Gastrocnemius medialis (tissue), 4 donors: Measurements from ENCODE around the gene CHRM4. TPM values are rescaled to one million over a fixed set of nuclear protein-coding genes. Genes with fewer than 3 reads are reported as not detected.
A peak's percentile ranks its signal among the peaks of the same experiment; 100 is the strongest.

Source experiments
- ATAC-seq, 2 donors: fragments of 150-250 bp; one replicate each; pipeline ENCODE4 v1.9.1; 2016
- DNase-seq, 2 donors: peaks; one replicate each; pipeline ENCODE4 v3.0.0-alpha.2; 2019
- H3K27ac ChIP-seq, 4 donors: fragments of 200-600 bp; sonication (generic); 1 replicate in 1 of 4; 2 replicates in 3 of 4; pipeline ENCODE4 v1.5.1; 2016 to 2018; ENCODE audit warnings: mild to moderate bottlenecking in 2 of 4, moderate library complexity in 1 of 4
- H3K27me3 ChIP-seq, 3 donors: fragments of 200-600 bp; sonication (generic) in 2 of 3; 1 replicate in 1 of 3; 2 replicates in 2 of 3; pipeline versions ENCODE4 v1.5.1 to v1.6.0; 2016 to 2019; ENCODE audit warnings: mild to moderate bottlenecking in 1 of 3, moderate library complexity in 1 of 3
- H3K36me3 ChIP-seq, 2 donors: fragments of 200-600 bp; sonication (generic) in 1 of 2; one replicate each; pipeline ENCODE4 v1.5.1; 2017 to 2018
- H3K4me1 ChIP-seq, 2 donors: fragments of 200-600 bp; sonication (generic) in 1 of 2; one replicate each; pipeline ENCODE4 v1.5.1; 2016 to 2017; ENCODE audit warnings: mild to moderate bottlenecking in 2 of 2
- H3K4me3 ChIP-seq, 4 donors: fragments of 200-600 bp; sonication (generic) in 3 of 4; 1 replicate in 1 of 4; 2 replicates in 3 of 4; pipeline ENCODE4 v1.5.1; 2016 to 2019; ENCODE audit warnings: mild to moderate bottlenecking in 2 of 4
- H3K9me3 ChIP-seq, 3 donors: fragments of 200-600 bp; sonication (generic) in 2 of 3; 1 replicate in 1 of 3; 2 replicates in 2 of 3; pipeline ENCODE4 v1.5.1; 2016 to 2019
- POLR2A ChIP-seq, 2 donors: fragments of 450-650 bp; IDR thresholded peaks; one replicate each; pipeline ENCODE4 v1.6.1; 2017; ENCODE audit warnings: antibody characterized with exemption in 2 of 2, mild to moderate bottlenecking in 2 of 2, moderate library complexity in 2 of 2
- in situ Hi-C, 4 donors: fragments of 200-750 bp; cut with MboI; loops; one replicate each; pipeline versions ENCODE4 v1.15.0 to v1.8.0; 2017; ENCODE audit warnings: low sequenced_read_pairs in 4 of 4
- intact Hi-C: fragments of 100-400 bp; cut with DNase I; formaldehyde crosslinking; loops from one replicate; pipeline ENCODE4 v1.15.1; 2023; ENCODE audit warnings: low total_unique reads
- total RNA-seq, 4 donors: library from RNA; depleted of rRNA; stranded (reverse); fragments of >200 nt; gene quantifications; one replicate each; pipeline versions ENCODE4 v1.1.0 to v1.2.3, GENCODE V29; 2016
- TF ChIP-seq, protein P1 (sequence below), 5 experiments: fragments of 450-650 bp in 3 of 5; fragments of 200-600 bp in 2 of 5; sonication (generic) in 2 of 5; IDR thresholded peaks in 4 of 5; conservative IDR thresholded peaks in 1 of 5; 1 replicate in 4 of 5; 2 replicates in 1 of 5; pipeline ENCODE4 v1.5.1; 2016 to 2019; ENCODE audit warnings: antibody characterized with exemption in 5 of 5, mild to moderate bottlenecking in 3 of 5, moderate library complexity in 3 of 5

CHRM4 gene
- total RNA-seq, 4 donors from 2014 or later = not detected

GRCh38 chr11:46350695-46351094 lies 40.9 kb downstream of the CHRM4 start:
- no peaks in the 10 kb centered on the region for H3K27me3 ChIP-seq
- H3K4me1 ChIP-seq = peaks cover 23 to 37% of the 10 kb centered on the region in 2 donors
- intact Hi-C loops = no loop called here
- no peaks in the 10 kb centered on the region for H3K36me3 ChIP-seq
- H3K27ac ChIP-seq = peak overlapping the region in 3 of 4 donors; percentile 71 to 79 (median 77)
- TF ChIP-seq POLR2A (IDR thresholded peaks at IDR 0.05) = no peak
- TF ChIP-seq, protein P1, sequence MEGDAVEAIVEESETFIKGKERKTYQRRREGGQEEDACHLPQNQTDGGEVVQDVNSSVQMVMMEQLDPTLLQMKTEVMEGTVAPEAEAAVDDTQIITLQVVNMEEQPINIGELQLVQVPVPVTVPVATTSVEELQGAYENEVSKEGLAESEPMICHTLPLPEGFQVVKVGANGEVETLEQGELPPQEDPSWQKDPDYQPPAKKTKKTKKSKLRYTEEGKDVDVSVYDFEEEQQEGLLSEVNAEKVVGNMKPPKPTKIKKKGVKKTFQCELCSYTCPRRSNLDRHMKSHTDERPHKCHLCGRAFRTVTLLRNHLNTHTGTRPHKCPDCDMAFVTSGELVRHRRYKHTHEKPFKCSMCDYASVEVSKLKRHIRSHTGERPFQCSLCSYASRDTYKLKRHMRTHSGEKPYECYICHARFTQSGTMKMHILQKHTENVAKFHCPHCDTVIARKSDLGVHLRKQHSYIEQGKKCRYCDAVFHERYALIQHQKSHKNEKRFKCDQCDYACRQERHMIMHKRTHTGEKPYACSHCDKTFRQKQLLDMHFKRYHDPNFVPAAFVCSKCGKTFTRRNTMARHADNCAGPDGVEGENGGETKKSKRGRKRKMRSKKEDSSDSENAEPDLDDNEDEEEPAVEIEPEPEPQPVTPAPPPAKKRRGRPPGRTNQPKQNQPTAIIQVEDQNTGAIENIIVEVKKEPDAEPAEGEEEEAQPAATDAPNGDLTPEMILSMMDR (IDR thresholded peaks at IDR 0.05 in 4 of 5, conservative IDR thresholded peaks at IDR 0.05 in 1 of 5) = no peak
- no peak overlapping the region for H3K4me3 ChIP-seq
- DNase-seq (no peak), ATAC-seq (no peak)
- no peaks in the 10 kb centered on the region for H3K9me3 ChIP-seq
- in situ Hi-C loops = no loop called here

GRCh38 chr11:46348566-46349401 lies 42.8 kb downstream of the CHRM4 start:
- no peaks in the 10 kb centered on the region for H3K27me3 ChIP-seq
- DNase-seq (no peak), ATAC-seq (no peak)
- H3K27ac ChIP-seq = peak overlapping the region in 2 of 4 donors; percentile 60 to 79
- H3K36me3 ChIP-seq = no peaks in the 10 kb centered on the region
- intact Hi-C loops = loop anchor here (10.0 kb wide), 1 partner anchor 224 kb away; the partner anchor contains the start of gene PHF21A
- TF ChIP-seq, protein P1 (IDR thresholded peaks at IDR 0.05 in 4 of 5, conservative IDR thresholded peaks at IDR 0.05 in 1 of 5) = no peak
- no peak for TF ChIP-seq POLR2A (IDR thresholded peaks at IDR 0.05)
- no peaks in the 10 kb centered on the region for H3K9me3 ChIP-seq
- peak overlapping the region; percentile 68 to 82 (median 75) for H3K4me3 ChIP-seq
- H3K4me1 ChIP-seq = peaks cover 23 to 37% of the 10 kb centered on the region in 2 donors
- in situ Hi-C loops = no loop called here

GRCh38 chr11:46347637-46348311 lies 43.8 kb downstream of the CHRM4 start:
- ATAC-seq (peak; percentile 0 to 15), DNase-seq (peak in 1 of 2 donors; percentile 37)
- TF ChIP-seq, protein P1 (IDR thresholded peaks at IDR 0.05 in 4 of 5, conservative IDR thresholded peaks at IDR 0.05 in 1 of 5) = no peak
- TF ChIP-seq POLR2A (IDR thresholded peaks at IDR 0.05) = no peak
- Histone ChIP-seq H3K4me1 (peaks cover 22 to 37% of the 10 kb centered on the region in 2 donors), H3K9me3 (no peaks in the 10 kb centered on the region), H3K27me3 (no peaks in the 10 kb centered on the region), H3K4me3 (peak overlapping the region; percentile 68 to 82 (median 75)), H3K36me3 (no peaks in the 10 kb centered on the region), H3K27ac (peak overlapping the region; percentile 60 to 79 (median 74))
- in situ Hi-C loops = no loop called here
- intact Hi-C loops = loop anchor here (1.0 to 10.0 kb wide), 2 partner anchors 16 to 223 kb away; partner anchors contain the start of gene PHF21A

DNA sequence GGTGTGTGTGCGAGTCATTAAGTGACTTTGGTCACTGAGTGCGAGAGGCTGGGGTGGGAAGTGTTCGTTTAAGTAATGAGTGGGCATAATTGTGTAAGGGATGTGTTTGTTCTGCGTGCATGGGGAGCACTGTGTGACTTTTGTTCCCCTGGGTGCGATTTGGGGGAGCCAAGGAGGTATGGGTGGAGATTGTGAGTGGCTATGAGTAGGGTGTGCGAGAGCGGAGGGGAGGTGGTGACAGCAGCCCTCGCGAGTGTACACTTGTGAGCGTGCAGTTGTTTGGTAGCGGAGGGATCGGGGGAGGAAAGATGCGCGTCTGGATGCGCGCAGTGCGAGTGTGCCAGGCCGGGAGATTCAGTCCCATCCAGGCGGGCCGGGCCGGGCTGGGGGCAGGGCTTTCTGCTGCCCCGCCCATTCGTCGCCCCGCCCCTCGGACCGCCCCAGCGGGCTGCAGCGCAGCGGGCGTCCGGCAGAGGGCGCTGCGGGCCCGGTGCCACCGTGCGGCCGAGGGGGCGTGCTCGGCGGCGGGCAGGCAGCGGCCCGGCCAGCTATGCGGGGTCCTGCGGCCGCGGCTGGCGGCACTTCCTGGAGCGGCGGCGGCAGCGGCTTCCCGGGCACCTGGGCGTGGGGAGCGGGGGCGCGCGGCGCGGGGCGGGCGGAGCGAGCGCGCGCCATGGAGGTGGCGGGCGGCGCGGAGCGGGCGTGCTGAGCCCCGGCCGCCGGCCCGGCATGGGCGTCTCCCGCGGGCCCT lies 44.5 kb downstream of the CHRM4 start, which contains the start of gene DGKZ:
Gene DGKZ (plus strand): TSS at position 578 of the 751 bp plus-strand sequence. CDS start 197 bp downstream, outside the sequence.
- Histone ChIP-seq H3K27me3 (no peaks in the 10 kb centered on the region), H3K4me1 (peaks cover 18 to 30% of the 10 kb centered on the region in 2 donors), H3K4me3 (peak within 1 kb of the TSS; percentile 68 to 82 (median 75)), H3K27ac (peak within 1 kb of the TSS; percentile 70 to 79 (median 74)), H3K9me3 (no peaks in the 10 kb centered on the region), H3K36me3 (no peaks in the 10 kb centered on the region)
- ATAC-seq (peak; percentile 76 to 81), DNase-seq (peak; percentile 59 to 82)
- TF ChIP-seq, protein P1 (IDR thresholded peaks at IDR 0.05 in 4 of 5, conservative IDR thresholded peaks at IDR 0.05 in 1 of 5) = peak; percentile 62 to 99 (median 99)
- peak; percentile 64 to 85 for TF ChIP-seq POLR2A (IDR thresholded peaks at IDR 0.05)
- in situ Hi-C loops = no loop called here
- intact Hi-C loops = loop anchor here (1.0 to 10.0 kb wide), 2 partner anchors 16 to 222 kb away; partner anchors contain the start of gene PHF21A
